OCI-LY3 (cell line): ENCODE measurements around the gene HECW1.

Experiments used
- EZH2phosphoT487 ChIP-seq: fragments of 200-600 bp; shearing (Covaris generic); IDR thresholded peaks from 2 replicates; pipeline ENCODE4 v1.6.1; 2018; ENCODE audit warnings: antibody characterized with exemption, mixed run types, low read depth
- TF ChIP-seq, protein P1 (sequence below): fragments of 200-600, 300-600 bp; sonication (generic); IDR thresholded peaks from 2 replicates; pipeline ENCODE4 v1.5.1; 2014; ENCODE audit warnings: antibody characterized with exemption, low read length, low read depth

DNA sequence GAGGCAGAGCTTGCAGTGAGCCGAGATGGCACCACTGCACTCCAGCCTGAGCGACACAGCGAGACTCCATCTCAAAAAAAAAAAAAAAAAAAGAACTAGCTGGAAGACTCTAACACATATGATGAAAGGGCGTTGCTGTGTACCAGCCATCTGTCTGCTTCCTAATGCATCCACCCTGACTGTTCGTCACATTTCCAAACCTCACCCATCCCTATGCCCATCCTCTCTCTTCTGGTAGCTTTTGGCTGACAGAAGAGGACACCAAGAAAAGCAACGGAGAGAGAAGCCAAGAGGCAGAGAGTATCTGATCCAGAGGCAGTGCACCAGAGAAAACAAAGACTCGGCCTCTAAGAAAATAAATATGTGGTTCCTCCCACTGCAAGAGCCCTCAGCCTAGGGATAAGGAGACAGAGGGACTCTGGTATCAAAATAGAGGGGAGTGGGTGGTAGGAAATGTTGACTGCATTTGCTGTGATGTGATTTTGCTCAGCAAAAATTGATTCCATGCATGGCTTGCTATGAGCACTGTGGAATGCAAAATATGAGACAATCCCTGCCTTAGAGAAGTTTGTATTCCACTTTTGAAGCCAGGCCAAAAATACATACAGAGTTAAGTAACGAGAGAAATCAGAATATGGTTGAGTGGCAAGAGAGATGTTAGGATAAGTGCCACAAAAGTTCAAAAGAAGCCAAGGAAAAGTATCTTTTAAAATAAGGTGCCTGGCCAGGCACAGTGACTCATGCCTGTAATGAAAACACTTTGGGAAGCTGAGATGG, 369.6 kb downstream of the HECW1 start:
- TF ChIP-seq, protein P1, sequence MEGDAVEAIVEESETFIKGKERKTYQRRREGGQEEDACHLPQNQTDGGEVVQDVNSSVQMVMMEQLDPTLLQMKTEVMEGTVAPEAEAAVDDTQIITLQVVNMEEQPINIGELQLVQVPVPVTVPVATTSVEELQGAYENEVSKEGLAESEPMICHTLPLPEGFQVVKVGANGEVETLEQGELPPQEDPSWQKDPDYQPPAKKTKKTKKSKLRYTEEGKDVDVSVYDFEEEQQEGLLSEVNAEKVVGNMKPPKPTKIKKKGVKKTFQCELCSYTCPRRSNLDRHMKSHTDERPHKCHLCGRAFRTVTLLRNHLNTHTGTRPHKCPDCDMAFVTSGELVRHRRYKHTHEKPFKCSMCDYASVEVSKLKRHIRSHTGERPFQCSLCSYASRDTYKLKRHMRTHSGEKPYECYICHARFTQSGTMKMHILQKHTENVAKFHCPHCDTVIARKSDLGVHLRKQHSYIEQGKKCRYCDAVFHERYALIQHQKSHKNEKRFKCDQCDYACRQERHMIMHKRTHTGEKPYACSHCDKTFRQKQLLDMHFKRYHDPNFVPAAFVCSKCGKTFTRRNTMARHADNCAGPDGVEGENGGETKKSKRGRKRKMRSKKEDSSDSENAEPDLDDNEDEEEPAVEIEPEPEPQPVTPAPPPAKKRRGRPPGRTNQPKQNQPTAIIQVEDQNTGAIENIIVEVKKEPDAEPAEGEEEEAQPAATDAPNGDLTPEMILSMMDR: no peak
- TF ChIP-seq EZH2phosphoT487: no peak
